A172 (cell line): ENCODE results near the gene ADAM29. TPM values are rescaled to one million over a fixed set of nuclear protein-coding genes. Genes with fewer than 3 reads are reported as not detected.
"Not testable (repeated sequence)": the region's sequence is repeated elsewhere in the genome, so short reads cannot be mapped to it uniquely, and the experiment has no call there.

Source experiments
- DNase-seq: peaks from one replicate; pipeline ENCODE4 v3.0.0-alpha.2; 2015; ENCODE audit warnings: low spot score
- total RNA-seq: library from RNA; depleted of rRNA; stranded (reverse); fragments of >200 nt; shearing (Covaris generic); gene quantifications from 2 replicates; pipeline ENCODE4 v1.2.3, GENCODE V29; 2014; rRNA removed

The ADAM29 gene
- total RNA-seq, 1 experiment from 2014 or later = not detected

DNA sequence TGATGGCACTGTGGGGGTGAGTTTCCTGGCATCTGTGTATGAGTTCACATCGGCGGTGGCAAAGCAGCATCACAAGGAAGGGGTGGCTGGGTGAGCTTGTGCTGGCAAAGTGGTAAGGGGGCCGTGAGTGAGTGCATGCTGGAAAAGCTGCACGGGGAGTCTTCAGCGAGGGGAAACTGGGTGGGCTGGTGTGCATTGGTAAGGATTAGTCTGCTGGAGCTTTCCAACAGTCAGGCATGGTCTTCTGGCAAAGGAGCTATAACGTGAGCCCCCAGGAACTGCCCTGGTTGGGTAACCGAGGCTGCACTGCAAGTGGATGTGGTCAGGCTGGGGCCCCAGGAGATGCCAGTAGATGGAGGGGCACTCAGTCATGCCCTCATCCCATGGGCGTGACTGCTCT is 30.7 kb downstream of the ADAM29 start:
- DNase-seq = no peak

DNA sequence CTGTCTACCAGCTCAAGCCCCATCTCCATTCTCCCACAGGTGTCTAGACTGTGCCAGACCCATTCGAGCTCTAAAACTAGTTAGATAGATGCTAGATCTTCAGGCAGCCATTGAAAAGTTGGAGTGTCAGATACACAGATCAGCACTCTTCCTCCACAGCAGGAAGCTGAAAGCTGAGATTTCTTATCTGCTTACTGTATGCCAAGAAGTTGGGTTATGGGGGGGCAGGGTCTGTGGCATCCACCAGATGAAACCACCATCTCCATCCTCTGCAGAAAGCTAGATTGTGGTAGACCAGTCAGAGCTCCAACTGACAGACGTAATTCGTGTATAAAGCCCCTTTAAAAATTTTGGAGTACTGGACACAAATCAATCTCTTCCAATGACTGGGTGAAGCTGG is 54.8 kb downstream of the ADAM29 start:
- DNase-seq = no peak

DNA sequence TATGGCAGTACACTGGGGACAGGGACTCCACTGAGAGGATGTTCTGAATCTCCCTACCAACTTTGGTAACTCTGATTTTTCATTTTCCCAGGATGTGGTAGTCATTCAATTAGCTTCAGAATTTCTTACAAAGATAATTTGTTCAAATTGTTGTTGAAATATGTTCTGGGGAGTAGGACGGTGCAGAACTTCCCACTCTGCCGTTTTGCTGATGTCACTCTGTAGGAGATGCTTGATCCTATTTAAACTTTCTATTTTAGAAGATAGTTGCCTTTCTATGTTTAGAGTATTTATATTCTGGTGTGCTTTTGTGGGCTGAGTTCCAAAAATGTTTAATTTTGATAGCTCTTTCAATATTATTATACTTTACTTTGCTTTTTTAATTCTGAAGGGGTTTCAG is 55.2 kb downstream of the ADAM29 start:
- no peak for DNase-seq

DNA sequence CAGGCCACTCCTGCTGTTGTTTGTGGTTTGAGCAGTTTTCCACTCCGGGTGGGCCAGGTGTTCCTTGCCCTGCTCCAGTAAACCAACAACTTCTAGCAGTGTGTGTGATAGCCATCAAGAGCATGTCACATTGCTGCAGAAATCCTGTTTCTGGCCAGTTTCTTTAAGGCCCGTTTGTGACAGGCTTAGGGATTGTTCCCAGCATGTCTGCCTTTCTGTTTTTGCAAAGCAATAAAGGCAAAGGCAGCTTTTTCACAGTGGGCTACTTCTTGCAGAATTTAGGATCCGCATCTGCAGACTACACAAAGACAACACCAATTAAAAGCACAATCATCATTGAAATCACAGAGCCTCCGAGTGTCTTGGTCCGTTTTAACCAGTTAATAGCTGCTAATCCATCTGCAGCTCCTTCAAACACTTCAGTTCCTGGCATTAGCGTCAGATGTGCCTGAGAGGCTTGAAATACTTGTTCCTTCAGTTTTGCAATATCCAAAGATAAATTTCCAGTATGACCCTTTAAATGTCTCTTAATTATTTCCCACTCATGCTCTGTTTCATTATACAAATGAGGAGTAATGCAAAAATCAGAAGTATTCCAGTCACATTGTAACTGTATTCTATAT is 65.1 kb downstream of the ADAM29 start:
- DNase-seq = no peak

DNA sequence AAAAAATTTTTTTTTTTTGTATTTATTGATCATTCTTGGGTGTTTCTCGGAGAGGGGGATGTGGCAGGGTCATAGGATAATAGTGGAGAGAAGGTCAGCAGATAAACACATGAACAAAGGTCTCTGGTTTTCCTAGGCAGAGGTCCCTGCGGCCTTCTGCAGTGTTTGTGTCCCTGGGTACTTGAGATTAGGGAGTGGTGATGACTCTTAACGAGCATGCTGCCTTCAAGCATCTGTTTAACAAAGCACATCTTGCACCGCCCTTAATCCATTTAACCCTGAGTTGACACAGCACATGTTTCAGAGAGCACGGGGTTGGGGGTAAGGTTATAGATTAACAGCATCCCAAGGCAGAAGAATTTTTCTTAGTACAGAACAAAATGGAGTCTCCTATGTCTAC is 65.7 kb downstream of the ADAM29 start:
- DNase-seq = not testable (repeated sequence)

DNA sequence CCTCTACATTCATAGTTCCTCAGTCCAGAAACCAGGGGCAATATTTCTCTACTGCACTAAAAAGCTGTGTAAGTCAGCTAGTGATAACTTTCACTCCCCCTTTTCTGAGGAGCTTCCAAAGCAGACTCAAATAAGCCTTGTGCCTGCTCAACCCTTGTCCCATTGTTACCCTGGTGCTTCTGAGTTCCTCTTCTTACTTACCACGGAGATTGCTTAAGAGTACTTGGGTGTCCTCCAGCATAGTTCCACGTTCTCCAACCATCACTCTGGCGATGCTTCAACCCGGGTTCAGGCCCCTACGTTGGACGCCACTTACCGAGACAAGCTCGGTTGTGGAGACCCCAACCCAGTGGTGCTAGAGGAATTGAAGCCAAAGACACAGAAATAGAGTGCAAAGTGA is 71.6 kb downstream of the ADAM29 start:
- no peak for DNase-seq

DNA sequence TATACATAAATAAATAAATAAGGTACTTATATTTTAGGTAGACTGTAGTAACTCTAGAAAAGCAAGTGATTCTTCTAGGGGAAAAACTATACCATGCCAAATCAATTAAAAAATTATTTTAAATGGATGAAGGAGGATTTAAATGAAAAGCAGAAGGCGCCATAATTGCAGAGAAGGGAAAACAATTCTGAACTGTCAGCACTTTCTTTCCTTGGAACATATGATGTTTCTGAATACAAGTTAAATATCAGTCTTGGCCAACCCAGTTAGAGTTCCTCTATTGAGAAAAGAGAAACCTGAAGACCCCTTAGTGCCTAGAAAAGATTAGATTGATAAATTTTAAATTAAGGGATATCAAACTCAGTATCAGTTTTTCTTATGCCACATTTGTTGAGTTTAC is 75.8 kb downstream of the ADAM29 start:
- DNase-seq = no peak

DNA sequence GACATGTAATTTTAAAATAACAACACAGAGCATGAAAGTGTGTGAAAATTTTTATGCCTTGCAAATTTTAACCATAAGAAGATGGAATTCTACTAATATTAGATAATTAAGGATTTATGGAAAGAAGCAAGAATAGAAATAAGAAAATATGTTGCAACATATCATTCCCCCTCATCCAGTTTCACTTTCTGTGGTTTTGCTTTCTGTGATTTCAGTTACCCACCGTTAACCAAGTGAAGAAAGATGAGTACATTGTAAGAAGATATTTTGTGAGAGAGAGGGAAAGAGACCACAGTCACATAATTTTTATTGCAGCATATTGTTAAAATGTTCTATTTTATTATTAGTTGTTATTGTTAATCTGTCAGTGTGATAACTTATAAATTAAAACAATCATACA is 77.9 kb downstream of the ADAM29 start:
- no peak for DNase-seq

DNA sequence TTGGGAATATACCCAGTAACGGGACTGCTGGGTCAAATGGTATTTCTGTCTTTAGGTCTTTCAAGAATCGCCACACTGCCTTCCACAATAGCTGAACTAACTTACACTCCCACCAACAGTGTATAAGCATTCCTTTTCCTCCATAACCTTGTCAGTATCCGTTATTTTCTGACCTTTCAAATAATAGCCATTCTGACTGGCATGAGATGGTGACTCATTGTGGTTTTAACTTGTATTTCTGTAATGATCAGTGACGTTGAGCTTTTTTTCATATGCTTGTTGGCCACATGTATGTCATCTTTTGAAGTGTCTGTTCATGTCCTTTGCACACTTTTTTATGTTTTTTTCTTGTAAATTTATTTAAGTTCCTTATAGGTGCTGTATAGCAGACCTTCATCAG is 81.2 kb downstream of the ADAM29 start:
- peak; percentile 61 for DNase-seq

DNA sequence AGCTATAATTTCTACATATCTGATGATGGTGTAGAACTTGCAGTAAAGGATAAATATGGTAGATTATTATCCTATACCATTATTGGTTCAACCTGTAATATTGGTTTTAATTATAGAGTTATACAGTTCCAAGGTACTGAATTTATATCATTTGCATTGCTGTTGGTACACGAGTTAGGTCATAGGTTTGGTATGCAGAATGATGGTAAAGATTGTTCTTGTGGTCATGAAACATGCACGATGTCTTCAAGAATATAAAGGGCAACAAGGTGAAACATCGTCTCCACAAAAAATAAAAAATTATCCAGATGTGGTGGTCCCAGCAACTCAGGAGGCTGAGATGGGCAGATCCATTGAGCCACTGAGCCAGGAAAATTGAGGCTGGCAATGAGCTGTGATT is 99.6 kb downstream of the ADAM29 start:
- no peak for DNase-seq

DNA sequence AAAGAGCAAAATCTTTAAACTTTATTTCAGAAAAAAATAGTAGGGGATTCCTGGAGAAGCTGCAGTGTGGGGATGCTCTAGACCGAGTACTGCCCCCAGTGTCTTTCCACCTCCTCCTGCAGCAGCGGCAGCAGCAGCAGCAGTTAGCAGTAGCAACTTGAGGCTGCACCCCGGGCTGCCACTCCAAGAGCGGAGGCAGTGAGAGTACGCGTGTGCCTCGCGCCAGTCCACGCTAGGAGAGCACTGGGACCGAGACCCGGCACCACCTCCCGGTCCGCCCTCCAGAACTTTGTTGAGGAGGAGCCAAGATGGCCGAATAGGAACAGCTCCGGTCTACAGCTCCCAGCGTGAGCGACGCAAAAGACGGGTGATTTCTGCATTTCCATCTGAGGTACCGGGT is 101.3 kb downstream of the ADAM29 start:
- DNase-seq = not testable (repeated sequence)

Other genes starting within 250 kb of the ADAM29 start
- not detected in 2 replicates for gene GLRA3, start 89.1 kb upstream of the ADAM29 start, total RNA-seq